H7 (cell line): Measurements from ENCODE around the gene SPHK1. TPM values are rescaled to one million over a fixed set of nuclear protein-coding genes. Genes with fewer than 3 reads are reported as not detected.

Experiments
- DNase-seq: peaks from one replicate; pipeline ENCODE4 v3.0.0; 2012
- H3K27me3 ChIP-seq: 2 replicates; pipeline ENCODE4 v1.6.0; 2011; ENCODE audit warnings: mild to moderate bottlenecking, low read length; ENCODE audit not compliant: control insufficient read depth, insufficient read depth
- H3K36me3 ChIP-seq: replicated peaks from 2 replicates; pipeline ENCODE4 v1.5.1; 2011; ENCODE audit warnings: low read length; ENCODE audit not compliant: control insufficient read depth, insufficient read depth
- H3K4me3 ChIP-seq: 2 replicates; pipeline ENCODE4 v1.5.1; 2011; ENCODE audit warnings: low read depth, mild to moderate bottlenecking, control low read depth, low read length, moderate library complexity; ENCODE audit not compliant: insufficient read depth
- total RNA-seq: library from RNA; depleted of rRNA; stranded (reverse); fragments of >200 nt; shearing (Covaris generic); gene quantifications from 2 replicates; pipeline ENCODE4 v1.2.3, GENCODE V29; 2014

SPHK1 gene
- total RNA-seq, 1 experiment from 2014 or later = 1.9 TPM

- H3K27me3 ChIP-seq = no peaks in the 10 kb centered on the region
- no peak overlapping the region for H3K4me3 ChIP-seq
- no peak for DNase-seq
- H3K36me3 ChIP-seq = peaks cover 1% of the 10 kb centered on the region; the same call in 1 of the 2 replicates
Measured at GRCh38 chr17:76419576-76420260, 35.3 kb downstream of the SPHK1 start.

- DNase-seq = no peak
- H3K36me3 ChIP-seq = peaks cover 1% of the 10 kb centered on the region; the same call in 1 of the 2 replicates
- H3K4me3 ChIP-seq = no peak overlapping the region
- H3K27me3 ChIP-seq = no peaks in the 10 kb centered on the region
Measured at GRCh38 chr17:76420356-76421043, 36.1 kb downstream of the SPHK1 start.

- no peak overlapping the region for H3K4me3 ChIP-seq
Measured at GRCh38 chr17:76421044-76421407, 36.6 kb downstream of the SPHK1 start.

GRCh38 chr17:76422406-76422805, 38.0 kb downstream of the SPHK1 start:
- no peak for DNase-seq
- no peaks in the 10 kb centered on the region for H3K27me3 ChIP-seq
- no peak overlapping the region for H3K4me3 ChIP-seq
- H3K36me3 ChIP-seq = peaks cover 1% of the 10 kb centered on the region; the same call in 1 of the 2 replicates

More at GRCh38 chr17:76421044-76421407, 36.6 kb downstream of the SPHK1 start:
- DNase-seq = peak; percentile 60
- Histone ChIP-seq H3K27me3 (no peaks in the 10 kb centered on the region), H3K36me3 (peaks cover 1% of the 10 kb centered on the region; the same call in 1 of the 2 replicates)

- Histone ChIP-seq H3K27me3 (no peaks in the 10 kb centered on the region), H3K36me3 (no peaks in the 10 kb centered on the region), H3K4me3 (no peak overlapping the region)
- DNase-seq = no peak
Measured at GRCh38 chr17:76422860-76423259, 38.5 kb downstream of the SPHK1 start.

- DNase-seq = no peak
- Histone ChIP-seq H3K27me3 (no peaks in the 10 kb centered on the region), H3K36me3 (no peaks in the 10 kb centered on the region), H3K4me3 (no peak overlapping the region)
Measured at GRCh38 chr17:76426853-76427252, 42.4 kb downstream of the SPHK1 start.

GRCh38 chr17:76427501-76428231, 43.3 kb downstream of the SPHK1 start:
- H3K27me3 ChIP-seq = no peaks in the 10 kb centered on the region
- H3K36me3 ChIP-seq = no peaks in the 10 kb centered on the region
- no peak for DNase-seq
- H3K4me3 ChIP-seq = no peak overlapping the region

- Histone ChIP-seq H3K4me3 (no peak overlapping the region), H3K27me3 (no peaks in the 10 kb centered on the region), H3K36me3 (no peaks in the 10 kb centered on the region)
- DNase-seq = no peak
Measured at GRCh38 chr17:76428511-76428910, 44.1 kb downstream of the SPHK1 start.

- no peak for DNase-seq
- H3K4me3 ChIP-seq = no peak overlapping the region
- H3K27me3 ChIP-seq = no peaks in the 10 kb centered on the region
- H3K36me3 ChIP-seq = no peaks in the 10 kb centered on the region
Measured at GRCh38 chr17:76431509-76431908, 47.1 kb downstream of the SPHK1 start.

- DNase-seq = no peak
- no peak overlapping the region for H3K4me3 ChIP-seq
- H3K27me3 ChIP-seq = no peaks in the 10 kb centered on the region
- H3K36me3 ChIP-seq = no peaks in the 10 kb centered on the region
Measured at GRCh38 chr17:76432004-76432403, 47.6 kb downstream of the SPHK1 start.

GRCh38 chr17:76432712-76433336, 48.4 kb downstream of the SPHK1 start:
- DNase-seq = no peak
- no peaks in the 10 kb centered on the region for H3K36me3 ChIP-seq

GRCh38 chr17:76433693-76434092, 49.3 kb downstream of the SPHK1 start:
- no peaks in the 10 kb centered on the region for H3K27me3 ChIP-seq
- no peak overlapping the region for H3K4me3 ChIP-seq
- DNase-seq = no peak
- H3K36me3 ChIP-seq = no peaks in the 10 kb centered on the region

More at GRCh38 chr17:76432712-76433336, 48.4 kb downstream of the SPHK1 start:
- no peak overlapping the region for H3K4me3 ChIP-seq
- no peaks in the 10 kb centered on the region for H3K27me3 ChIP-seq

GRCh38 chr17:76434870-76435269, 50.5 kb downstream of the SPHK1 start:
- no peak overlapping the region for H3K4me3 ChIP-seq

GRCh38 chr17:76435751-76436150, 51.3 kb downstream of the SPHK1 start:
- no peak overlapping the region for H3K4me3 ChIP-seq
- H3K36me3 ChIP-seq = no peaks in the 10 kb centered on the region; the same call in 1 of the 2 replicates
- H3K27me3 ChIP-seq = no peaks in the 10 kb centered on the region
- no peak for DNase-seq

More at GRCh38 chr17:76434870-76435269, 50.5 kb downstream of the SPHK1 start:
- H3K27me3 ChIP-seq = no peaks in the 10 kb centered on the region
- no peak for DNase-seq
- H3K36me3 ChIP-seq = no peaks in the 10 kb centered on the region; the same call in 1 of the 2 replicates
